Cardiac fibroblast (primary cell): ENCODE measurements around the gene COL9A3.

Experiments
- DNase-seq, 2 donors: peaks; one replicate each; pipeline versions ENCODE4 v3.0.0 to v3.0.0-alpha.2; 2010; ENCODE audit warnings: low read depth in 2 of 2
- H3K4me3 ChIP-seq, 2 donors: replicated peaks in 1 of 2; 1 replicate in 1 of 2; 2 replicates in 1 of 2; pipeline ENCODE4 v1.5.1; 2011; ENCODE audit warnings: low read depth in 2 of 2, low read length in 2 of 2, mild to moderate bottlenecking in 2 of 2, moderate library complexity in 1 of 2
- CTCF ChIP-seq: IDR thresholded peaks from one replicate; pipeline ENCODE4 v1.5.1; 2011; ENCODE audit warnings: low read depth, mild to moderate bottlenecking, low read length, inconsistent platforms

Gene COL9A3

DNA sequence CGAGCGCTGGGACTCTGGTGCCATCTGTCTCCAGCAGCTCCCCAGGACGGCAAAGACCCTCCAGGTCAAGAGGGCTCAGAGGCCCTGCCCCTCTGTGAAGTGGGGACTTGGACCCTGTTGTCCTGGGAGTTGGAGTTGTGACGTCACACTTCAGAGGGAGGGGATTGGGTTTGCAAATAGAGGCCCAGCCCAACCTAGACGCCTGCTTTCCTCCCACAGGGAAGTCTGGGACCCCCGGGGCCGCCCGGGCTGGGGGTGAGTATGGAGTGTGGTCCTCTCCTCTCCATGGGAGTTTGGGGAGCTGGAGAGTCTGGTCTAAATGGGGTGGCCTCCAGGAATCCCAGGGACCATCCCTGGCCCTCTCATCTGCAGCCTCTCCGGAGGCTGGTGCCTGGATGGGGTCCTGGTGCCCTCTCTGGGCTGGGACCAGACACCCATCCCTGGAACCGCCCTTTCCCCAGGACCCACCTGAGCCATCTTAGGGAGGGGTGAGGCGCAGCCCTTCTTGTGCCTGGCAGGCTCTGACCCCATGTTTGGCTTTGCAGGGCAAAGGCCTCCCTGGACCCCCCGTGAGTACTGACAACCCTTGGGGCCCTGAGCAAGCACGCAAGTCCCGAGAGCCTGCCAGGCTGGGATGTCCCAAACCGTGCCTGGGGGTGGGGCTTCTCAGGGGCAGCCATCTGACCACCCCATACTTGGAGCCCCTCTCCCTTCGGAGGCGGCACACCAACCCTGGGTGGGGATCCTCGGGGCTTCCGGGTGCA is 4.3 kb downstream of the COL9A3 start:
- H3K4me3 ChIP-seq = no peak overlapping the region
- TF ChIP-seq CTCF = no peak
- DNase-seq = no peak

DNA sequence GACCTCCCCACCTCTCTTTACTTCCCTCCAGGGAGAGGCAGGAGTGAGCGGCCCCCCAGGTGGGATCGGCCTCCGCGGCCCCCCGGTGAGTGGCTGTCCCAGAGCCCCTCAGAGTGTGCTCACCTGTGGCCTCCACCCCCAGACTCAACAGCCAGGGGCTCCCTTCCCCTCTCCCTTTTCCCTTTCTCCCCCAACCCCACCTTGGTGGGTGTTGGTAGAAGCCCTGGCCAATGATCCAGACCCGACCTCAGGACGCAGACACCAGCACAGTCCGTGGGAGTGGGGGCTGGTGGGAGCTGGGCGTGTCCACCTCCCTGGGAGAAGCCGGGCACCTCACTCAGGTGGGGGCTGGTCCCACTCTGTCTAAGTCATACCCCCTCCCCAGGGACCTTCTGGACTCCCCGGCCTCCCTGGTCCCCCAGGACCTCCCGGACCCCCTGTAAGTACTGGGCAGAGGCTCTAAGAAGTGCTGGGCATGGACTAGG is 4.9 kb downstream of the COL9A3 start:
- TF ChIP-seq CTCF = no peak
- H3K4me3 ChIP-seq = no peak overlapping the region
- no peak for DNase-seq

GRCh38 chr20:62822239-62822787 is 5.5 kb downstream of the COL9A3 start:
- no peak for DNase-seq
- TF ChIP-seq CTCF = no peak
- no peak overlapping the region for H3K4me3 ChIP-seq

- DNase-seq = peak in 1 of 2 donors; percentile 29
- no peak overlapping the region for H3K4me3 ChIP-seq
- TF ChIP-seq CTCF = peak; percentile 15
These were observed 6.2 kb downstream of the COL9A3 start for GRCh38 chr20:62822788-62823651.

GRCh38 chr20:62823688-62824475 is 7.0 kb downstream of the COL9A3 start:
- no peak overlapping the region for H3K4me3 ChIP-seq
- no peak for DNase-seq
- TF ChIP-seq CTCF = no peak
